ENCODE data around the gene MSANTD1.
A peak's percentile ranks its signal among the peaks of the same experiment; 100 is the strongest.

Gene MSANTD1

DNA sequence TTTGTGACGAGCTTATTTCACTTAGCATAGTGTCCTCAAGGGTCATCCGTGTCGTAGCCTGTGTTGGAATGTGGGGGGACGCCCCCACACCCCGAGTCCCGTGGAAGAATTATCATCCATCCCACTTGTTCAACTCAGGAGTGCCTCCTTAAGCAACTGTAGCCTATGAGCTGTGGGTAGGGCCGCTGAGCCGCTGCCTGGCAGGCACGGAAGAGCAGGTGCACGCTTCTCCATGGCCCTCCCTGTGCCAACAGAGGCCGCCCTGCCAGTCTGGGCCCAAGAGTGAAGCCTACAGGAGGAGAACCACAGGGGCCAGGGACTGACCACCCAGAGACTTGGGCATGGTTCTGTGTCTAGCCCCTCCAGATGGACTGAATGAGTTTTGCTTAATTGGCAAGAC lies 41.5 kb downstream of the MSANTD1 start:
- Histone ChIP-seq H3K4me3 (ENCODE audit: insufficient read length, low read depth) (no peak overlapping the region), H3K9ac (ENCODE audit: insufficient read length, low read depth) (no peak overlapping the region), H3K27me3 (ENCODE audit: insufficient read depth, insufficient read length) (peaks cover 27% of the 10 kb centered on the region), H3K9me3 (ENCODE audit: insufficient read depth, low read length) (no peaks in the 10 kb centered on the region), H3K36me3 (ENCODE audit: insufficient read depth, insufficient read length, low read length) (peaks cover 5% of the 10 kb centered on the region), H3K4me1 (ENCODE audit: insufficient read depth, insufficient read length) (peaks cover 25% of the 10 kb centered on the region)
- TF ChIP-seq YY1 (IDR thresholded peaks at IDR 0.05; ENCODE audit: insufficient read depth, insufficient read length) (no peak), ZNF274 (IDR thresholded peaks at IDR 0.05; ENCODE audit: low read depth, low read length) (no peak), SUZ12 (IDR thresholded peaks at IDR 0.05; ENCODE audit: extremely low read depth, insufficient read depth, insufficient read length) (no peak)
- DNase-seq (ENCODE audit: low read depth, low spot score), result no peak

DNA sequence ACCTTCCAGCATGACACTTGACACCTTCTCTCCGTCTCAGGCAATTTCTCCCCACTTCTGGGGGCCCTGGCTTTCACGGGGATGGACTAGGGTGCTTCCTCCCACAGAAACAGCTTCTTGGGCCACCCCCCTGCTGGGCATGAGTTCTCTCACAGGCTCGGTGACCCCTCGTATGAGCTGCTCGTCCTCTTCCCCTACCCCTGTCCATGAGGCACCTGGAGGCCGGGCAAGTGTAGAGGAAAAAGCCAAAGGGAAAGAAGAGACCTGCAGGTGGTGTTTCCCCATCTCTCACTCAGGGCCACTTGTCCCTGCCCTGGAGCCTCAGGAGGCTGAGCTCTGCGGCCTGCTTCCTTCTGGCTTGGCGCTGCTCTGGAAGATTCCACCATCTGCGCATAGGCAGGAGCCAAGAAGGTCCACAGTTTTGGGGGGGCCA lies 41.9 kb downstream of the MSANTD1 start:
- no peaks in the 10 kb centered on the region for H3K9me3 ChIP-seq (ENCODE audit: insufficient read depth, low read length)
- H3K4me3 ChIP-seq (ENCODE audit: insufficient read length, low read depth), result no peak overlapping the region
- peaks cover 6% of the 10 kb centered on the region for H3K36me3 ChIP-seq (ENCODE audit: insufficient read depth, insufficient read length, low read length)
- TF ChIP-seq YY1 (IDR thresholded peaks at IDR 0.05; ENCODE audit: insufficient read depth, insufficient read length), result no peak
- TF ChIP-seq SUZ12 (IDR thresholded peaks at IDR 0.05; ENCODE audit: extremely low read depth, insufficient read depth, insufficient read length), result no peak
- no peak for TF ChIP-seq ZNF274 (IDR thresholded peaks at IDR 0.05; ENCODE audit: low read depth, low read length)
- peaks cover 27% of the 10 kb centered on the region for H3K27me3 ChIP-seq (ENCODE audit: insufficient read depth, insufficient read length)
- DNase-seq (ENCODE audit: low read depth, low spot score), result no peak
- peaks cover 25% of the 10 kb centered on the region for H3K4me1 ChIP-seq (ENCODE audit: insufficient read depth, insufficient read length)
- H3K9ac ChIP-seq (ENCODE audit: insufficient read length, low read depth), result peak overlapping the region; percentile 28

DNA sequence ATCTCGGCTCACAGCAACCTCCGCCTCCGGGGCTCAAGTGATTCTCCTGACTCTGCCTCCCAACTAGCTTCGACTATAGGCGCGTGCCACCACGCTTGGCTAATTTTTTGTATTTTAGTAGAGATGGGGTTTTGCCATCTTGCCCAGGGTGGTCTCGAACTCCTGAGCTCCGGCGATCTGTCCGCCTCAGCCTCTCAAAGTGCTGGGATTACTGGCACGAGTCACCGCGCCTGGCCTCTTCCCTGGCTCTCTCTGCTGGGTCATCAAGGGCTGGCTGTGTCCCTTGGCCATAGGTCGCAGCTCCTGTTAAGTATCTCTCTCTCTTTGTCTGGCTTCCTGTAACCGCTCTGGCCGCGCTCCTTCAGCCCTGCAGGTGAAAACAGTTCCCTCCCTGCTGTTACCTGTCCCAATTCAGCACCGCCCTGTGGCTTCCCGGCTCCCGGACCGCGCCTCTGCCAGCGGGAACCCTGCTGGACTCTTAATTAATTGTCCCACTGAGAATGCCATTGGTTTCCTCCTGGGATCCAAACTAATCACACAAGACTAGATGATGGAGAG lies 42.5 kb downstream of the MSANTD1 start:
- DNase-seq (ENCODE audit: low read depth, low spot score), result no peak
- peak overlapping the region; percentile 84 for H3K9ac ChIP-seq (ENCODE audit: insufficient read length, low read depth)
- TF ChIP-seq ZNF274 (IDR thresholded peaks at IDR 0.05; ENCODE audit: low read depth, low read length), result no peak

DNA sequence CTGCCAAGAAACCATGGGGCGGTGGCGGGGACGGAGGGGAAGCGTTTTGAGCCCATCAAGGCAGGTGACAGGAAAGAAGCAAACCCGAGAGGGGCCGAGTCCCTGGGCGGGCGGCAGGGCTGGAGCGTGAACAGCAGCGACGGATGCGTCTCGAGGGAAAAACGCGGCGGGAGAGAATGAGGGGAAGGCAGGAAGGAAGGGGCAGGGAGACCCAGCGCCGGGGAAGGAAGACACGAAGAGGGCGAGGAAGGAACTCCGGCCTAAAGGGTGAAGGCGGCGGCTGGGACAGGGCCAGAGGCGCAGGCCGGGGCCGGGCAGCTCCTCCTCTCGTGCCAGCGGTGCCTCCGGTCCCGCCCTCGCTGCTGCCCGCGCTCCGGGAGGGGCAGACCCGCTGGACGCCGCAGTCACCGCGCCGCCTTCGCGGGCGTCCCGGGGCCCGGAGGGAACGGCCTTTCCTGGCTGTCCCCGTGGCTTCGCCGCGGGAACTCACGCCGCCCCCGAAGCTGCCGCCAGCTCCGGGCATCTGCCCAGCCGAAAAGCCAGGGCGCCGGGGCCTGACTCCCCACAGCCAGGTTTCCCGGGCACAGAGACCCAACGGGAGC lies 43.1 kb downstream of the MSANTD1 start:
- H3K4me1 ChIP-seq (ENCODE audit: insufficient read depth, insufficient read length), result peaks cover 28% of the 10 kb centered on the region
- H3K9me3 ChIP-seq (ENCODE audit: insufficient read depth, low read length), result no peaks in the 10 kb centered on the region
- peaks cover 27% of the 10 kb centered on the region for H3K27me3 ChIP-seq (ENCODE audit: insufficient read depth, insufficient read length)
- H3K4me3 ChIP-seq (ENCODE audit: insufficient read length, low read depth), result peak overlapping the region; percentile 83
- TF ChIP-seq SUZ12 (IDR thresholded peaks at IDR 0.05; ENCODE audit: extremely low read depth, insufficient read depth, insufficient read length) (no peak), ZNF274 (IDR thresholded peaks at IDR 0.05; ENCODE audit: low read depth, low read length) (no peak), YY1 (IDR thresholded peaks at IDR 0.05; ENCODE audit: insufficient read depth, insufficient read length) (no peak)
- H3K36me3 ChIP-seq (ENCODE audit: insufficient read depth, insufficient read length, low read length), result peaks cover 11% of the 10 kb centered on the region
- DNase-seq (ENCODE audit: low read depth, low spot score), result no peak
- peak overlapping the region; percentile 84 for H3K9ac ChIP-seq (ENCODE audit: insufficient read length, low read depth)

More for the DNA sequence above, 42.5 kb downstream of the MSANTD1 start:
- no peaks in the 10 kb centered on the region for H3K9me3 ChIP-seq (ENCODE audit: insufficient read depth, low read length)
- H3K4me3 ChIP-seq (ENCODE audit: insufficient read length, low read depth), result peak overlapping the region; percentile 83
- H3K4me1 ChIP-seq (ENCODE audit: insufficient read depth, insufficient read length), result peaks cover 25% of the 10 kb centered on the region
- H3K27me3 ChIP-seq (ENCODE audit: insufficient read depth, insufficient read length), result peaks cover 27% of the 10 kb centered on the region
- H3K36me3 ChIP-seq (ENCODE audit: insufficient read depth, insufficient read length, low read length), result peaks cover 11% of the 10 kb centered on the region

DNA sequence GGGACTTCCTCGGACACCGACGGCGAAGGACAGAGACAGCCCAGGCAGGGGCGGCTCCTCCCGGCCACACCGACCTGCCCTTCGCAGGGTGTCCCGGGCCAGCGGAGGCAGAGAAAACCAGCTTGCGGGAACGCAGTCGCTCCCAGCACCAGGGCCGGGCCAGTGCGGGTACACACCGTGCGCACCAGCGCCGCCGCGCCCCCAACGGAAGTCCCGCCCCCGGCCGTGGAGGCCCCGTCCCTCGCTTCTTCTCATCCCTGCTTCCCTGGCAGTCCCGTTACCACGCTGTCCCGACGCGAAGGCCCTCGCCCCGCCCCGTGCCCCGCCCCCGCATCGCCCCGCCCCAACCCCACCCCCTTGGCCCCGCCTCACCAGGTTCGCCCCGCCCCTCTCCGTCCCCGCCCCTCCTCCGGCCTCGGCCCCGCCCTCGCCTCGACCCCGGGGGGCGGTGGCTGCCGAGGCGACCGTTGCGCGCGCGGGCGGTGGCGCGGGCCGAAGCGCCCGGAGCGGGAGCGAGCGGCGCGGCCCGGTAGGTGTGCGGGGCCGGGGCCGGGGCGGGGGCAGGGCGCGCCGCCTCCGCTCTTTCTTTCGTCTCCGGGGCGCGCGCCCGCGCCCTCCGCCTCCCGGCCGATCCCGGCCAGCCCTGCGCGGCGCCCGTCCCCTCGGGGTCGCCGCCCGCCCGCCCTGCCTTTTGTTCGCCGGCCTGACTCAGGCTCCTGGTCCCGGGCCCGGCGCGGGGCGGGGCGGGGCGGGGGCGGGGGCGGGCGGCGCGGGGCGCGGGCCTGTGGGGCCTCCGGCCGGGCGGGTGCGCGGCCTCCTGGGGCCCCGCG lies 43.8 kb downstream of the MSANTD1 start, which contains the start of gene RGS12:
Gene RGS12, plus strand, starts transcription at position 451 of the 830 bp plus-strand sequence. CDS start 23,150 bp downstream, outside the sequence.
- peak; percentile 81 for DNase-seq (ENCODE audit: low read depth, low spot score)
- Histone ChIP-seq H3K27me3 (ENCODE audit: insufficient read depth, insufficient read length) (peaks cover 27% of the 10 kb centered on the region), H3K4me3 (ENCODE audit: insufficient read length, low read depth) (peak within 1 kb of the TSS; percentile 83), H3K4me1 (ENCODE audit: insufficient read depth, insufficient read length) (peaks cover 28% of the 10 kb centered on the region), H3K36me3 (ENCODE audit: insufficient read depth, insufficient read length, low read length) (peaks cover 11% of the 10 kb centered on the region), H3K9ac (ENCODE audit: insufficient read length, low read depth) (peak within 1 kb of the TSS; percentile 86), H3K9me3 (ENCODE audit: insufficient read depth, low read length) (no peaks in the 10 kb centered on the region)
- no peak for TF ChIP-seq SUZ12 (IDR thresholded peaks at IDR 0.05; ENCODE audit: extremely low read depth, insufficient read depth, insufficient read length)
- TF ChIP-seq YY1 (IDR thresholded peaks at IDR 0.05; ENCODE audit: insufficient read depth, insufficient read length), result no peak
- no peak for TF ChIP-seq ZNF274 (IDR thresholded peaks at IDR 0.05; ENCODE audit: low read depth, low read length)

DNA sequence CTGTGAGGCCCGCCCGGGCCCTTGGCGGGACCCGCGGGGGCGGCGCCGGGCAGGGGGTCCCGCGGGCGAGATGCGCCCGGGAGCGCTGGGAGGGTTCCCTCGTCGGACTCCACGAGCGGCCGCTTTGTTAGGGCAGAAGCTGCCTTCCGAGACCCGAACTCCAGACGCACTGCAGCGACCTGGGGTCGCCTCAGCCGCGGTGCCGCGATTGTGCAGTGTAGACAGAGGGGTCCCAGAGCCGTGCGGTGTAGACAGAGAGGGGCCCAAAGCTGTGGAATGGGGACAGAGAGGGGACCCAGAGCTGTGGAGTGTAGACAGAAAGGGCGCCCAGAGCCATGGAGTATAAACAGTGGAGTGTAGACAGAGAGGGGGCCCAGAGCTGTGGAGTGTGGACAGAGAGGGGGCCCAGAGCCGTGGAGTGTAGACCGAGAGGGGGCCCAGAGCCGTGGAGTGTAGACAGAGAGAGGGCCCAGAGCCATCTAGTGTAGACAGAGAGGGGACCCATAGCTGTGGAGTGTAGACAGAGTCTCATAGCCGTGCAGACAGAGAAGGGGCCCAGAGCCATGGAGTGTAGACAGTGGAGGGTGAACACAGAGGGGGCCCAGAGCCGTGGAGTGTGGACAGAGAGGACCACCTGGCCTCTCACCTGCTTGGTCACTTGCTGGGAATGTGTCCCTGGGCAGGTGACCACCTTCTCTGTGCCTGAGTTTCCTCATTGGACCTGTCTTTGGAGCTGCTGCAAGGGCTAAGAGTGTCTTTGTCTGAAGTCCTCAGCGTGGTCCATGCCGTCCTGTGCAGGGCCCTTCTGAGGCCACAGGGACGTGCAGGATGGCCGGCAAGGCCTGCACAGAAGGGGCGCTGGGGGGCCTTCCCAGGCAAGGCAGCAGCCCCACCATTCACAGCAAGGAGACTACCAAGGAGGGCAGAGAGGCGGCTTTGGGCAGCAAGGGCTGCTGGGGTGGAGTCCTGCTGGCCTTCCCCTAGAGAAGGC lies 44.7 kb downstream of the MSANTD1 start:
- TF ChIP-seq ZNF274 (IDR thresholded peaks at IDR 0.05; ENCODE audit: low read depth, low read length) (no peak), YY1 (IDR thresholded peaks at IDR 0.05; ENCODE audit: insufficient read depth, insufficient read length) (no peak), SUZ12 (IDR thresholded peaks at IDR 0.05; ENCODE audit: extremely low read depth, insufficient read depth, insufficient read length) (no peak)
- H3K9me3 ChIP-seq (ENCODE audit: insufficient read depth, low read length), result no peaks in the 10 kb centered on the region
- peak overlapping the region; percentile 86 for H3K9ac ChIP-seq (ENCODE audit: insufficient read length, low read depth)
- peak overlapping the region; percentile 83 for H3K4me3 ChIP-seq (ENCODE audit: insufficient read length, low read depth)
- peaks cover 28% of the 10 kb centered on the region for H3K4me1 ChIP-seq (ENCODE audit: insufficient read depth, insufficient read length)
- H3K27me3 ChIP-seq (ENCODE audit: insufficient read depth, insufficient read length), result peaks cover 27% of the 10 kb centered on the region
- DNase-seq (ENCODE audit: low read depth, low spot score), result no peak
- H3K36me3 ChIP-seq (ENCODE audit: insufficient read depth, insufficient read length, low read length), result peaks cover 11% of the 10 kb centered on the region
